Pancreas (tissue), 10 donors: ENCODE measurements around the gene GTSE1. TPM values are rescaled to one million over a fixed set of nuclear protein-coding genes. Genes with fewer than 3 reads are reported as not detected.

Experiments used
- ATAC-seq, 4 donors: fragments of 200-7000 bp; cut with Tn5 transposase; one replicate each; pipeline versions ENCODE4 v1.8.0 to v1.9.1; 2020; ENCODE audit warnings: mild to moderate bottlenecking in 4 of 4, moderate library complexity in 4 of 4
- DNase-seq, 6 donors: peaks; one replicate each; pipeline ENCODE4 v3.0.0-alpha.2; 2020
- FAIRE-seq: peaks from 2 replicates; lab custom pipeline; 2012; peaks lifted over from hg19 to GRCh38; lab: Jason Lieb, UNC
- H3K27ac ChIP-seq, 4 donors: fragments of 200-600 bp; sonication (generic); 1 replicate in 3 of 4; 2 replicates in 1 of 4; pipeline versions ENCODE4 v1.5.0 to v1.8.0; 2020
- H3K27me3 ChIP-seq, 4 donors: fragments of 200-600 bp; one replicate each; pipeline ENCODE4 v1.8.0; 2021
- H3K36me3 ChIP-seq, 3 donors: fragments of 200-600 bp; sonication (generic) in 1 of 3; one replicate each; pipeline versions ENCODE4 v1.5.0 to v1.8.0; 2020 to 2021
- H3K4me1 ChIP-seq, 3 donors: fragments of 200-600 bp; one replicate each; pipeline ENCODE4 v1.8.0; 2021
- H3K4me3 ChIP-seq, 4 donors: fragments of 200-600 bp; sonication (generic) in 2 of 4; one replicate each; pipeline versions ENCODE4 v1.5.0 to v1.8.0; 2020 to 2021
- H3K9me3 ChIP-seq, 4 donors: fragments of 200-600 bp; one replicate each; pipeline ENCODE4 v1.8.0; 2021
- whole genome bisulfite sequencing, 2 donors: extraction: QIAGEN DNeasy Blood & Tissue Kit; methylation state at CpG; one replicate each; pipeline ENCODE4 v1.1.7; 2013; 5-methylcytosine and 5-hydroxymethylcytosine counted together
- intact Hi-C, 3 donors: fragments of 100-400 bp; cut with DNase I; formaldehyde crosslinking; loops; one replicate each; pipeline versions ENCODE4 v1.11.1 to v1.14.2; 2022
- polyA plus RNA-seq, 2 donors: library from polyadenylated mRNA; stranded (reverse); fragments of 200-250 nt; gene quantifications; one replicate each; pipeline ENCODE4 v1.2.3, GENCODE V29; 2013
- total RNA-seq, 6 donors: library from RNA; stranded (reverse); fragmentation: NEBNext Ultra II Directional in 4 of 6; extraction: Animal tissue kit (Norgen Biotek cat#: 25700) in 4 of 6; gene quantifications; one replicate each; pipeline versions ENCODE4 v1.2.1 to v1.2.4, GENCODE V29; 2021 to 2023
- TF ChIP-seq, protein P1 (sequence below), 4 donors: fragments of 200-600 bp; sonication (generic) in 3 of 4; IDR thresholded peaks; one replicate each; pipeline versions ENCODE4 v1.5.0 to v1.8.0; 2021; ENCODE audit warnings: antibody characterized with exemption in 4 of 4
- donor health status: healthy with polysubstance abuse.
- donor health status: DM: no; HTN: no; CAD: no; lungs with moderate emphysema.
- donor health status: DM: no; HTN: no; CAD: no.
- donor health status: control.
- donor health status: control.
- donor health status: Bipolar disorder and iron deficiency.
- donor health status: DM: yes; HTN: yes; CAD: no.
- donor health status: DM: no; HTN: no; CAD: no.
- donor health status: DM: no; HTN: no; CAD: no.
- donor health status: DM: yes; HTN: yes; CAD: no.

The GTSE1 gene
- total and polyA plus RNA-seq, 8 donors = 0.12 to 0.75 (median 0.23) TPM; not detected in 1

DNA sequence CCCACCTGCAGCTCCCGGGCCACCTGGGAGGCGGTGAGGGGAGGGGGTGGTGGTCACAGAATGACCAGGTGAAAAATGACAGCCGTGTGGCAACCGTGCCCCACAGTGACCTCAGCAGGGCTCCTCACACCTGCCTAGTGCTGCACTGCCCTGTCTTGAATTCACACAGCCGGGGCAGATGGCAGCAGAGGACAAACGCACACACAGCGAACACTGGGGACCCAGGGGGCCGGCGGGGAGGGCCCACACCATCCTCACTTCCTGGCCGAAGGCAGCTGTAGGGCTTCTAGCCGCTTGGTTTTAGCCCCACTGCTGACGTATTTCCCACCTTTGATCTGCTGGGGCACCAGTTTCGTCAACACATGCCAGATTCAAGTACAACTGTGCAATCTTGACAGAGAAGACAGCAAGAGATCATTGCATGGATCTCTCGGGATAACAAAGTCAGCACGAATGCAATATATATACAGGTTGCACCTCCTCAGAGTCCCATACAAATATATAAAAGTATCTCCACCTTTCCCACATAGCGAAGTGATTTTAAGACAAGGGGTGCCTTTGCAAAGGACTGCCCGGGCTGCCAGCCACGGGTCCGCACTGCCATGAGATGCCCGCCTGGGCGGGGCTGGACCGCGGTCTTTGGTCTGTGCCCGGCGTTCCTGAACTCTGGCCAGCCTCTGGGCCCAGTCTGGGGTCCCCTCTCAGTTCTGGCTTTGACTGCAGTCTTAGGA, 65.7 kb downstream of the GTSE1 start:
- TF ChIP-seq, protein P1, sequence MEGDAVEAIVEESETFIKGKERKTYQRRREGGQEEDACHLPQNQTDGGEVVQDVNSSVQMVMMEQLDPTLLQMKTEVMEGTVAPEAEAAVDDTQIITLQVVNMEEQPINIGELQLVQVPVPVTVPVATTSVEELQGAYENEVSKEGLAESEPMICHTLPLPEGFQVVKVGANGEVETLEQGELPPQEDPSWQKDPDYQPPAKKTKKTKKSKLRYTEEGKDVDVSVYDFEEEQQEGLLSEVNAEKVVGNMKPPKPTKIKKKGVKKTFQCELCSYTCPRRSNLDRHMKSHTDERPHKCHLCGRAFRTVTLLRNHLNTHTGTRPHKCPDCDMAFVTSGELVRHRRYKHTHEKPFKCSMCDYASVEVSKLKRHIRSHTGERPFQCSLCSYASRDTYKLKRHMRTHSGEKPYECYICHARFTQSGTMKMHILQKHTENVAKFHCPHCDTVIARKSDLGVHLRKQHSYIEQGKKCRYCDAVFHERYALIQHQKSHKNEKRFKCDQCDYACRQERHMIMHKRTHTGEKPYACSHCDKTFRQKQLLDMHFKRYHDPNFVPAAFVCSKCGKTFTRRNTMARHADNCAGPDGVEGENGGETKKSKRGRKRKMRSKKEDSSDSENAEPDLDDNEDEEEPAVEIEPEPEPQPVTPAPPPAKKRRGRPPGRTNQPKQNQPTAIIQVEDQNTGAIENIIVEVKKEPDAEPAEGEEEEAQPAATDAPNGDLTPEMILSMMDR (IDR thresholded peaks at IDR 0.05) = no peak
- ATAC-seq (peak; percentile 18 to 64 (median 50)), FAIRE-seq (no peak), DNase-seq (peak in 4 of 6 donors; percentile 29 to 60 (median 50))
- no peaks in the 10 kb centered on the region for H3K9me3 ChIP-seq
- no peaks in the 10 kb centered on the region for H3K27me3 ChIP-seq
- H3K4me3 ChIP-seq = no peak overlapping the region
- WGBS, 2 donors = 47 to 50% methylated on average over 25 of the region's 25 CpGs
- H3K27ac ChIP-seq = no peak overlapping the region
- intact Hi-C loops = no loop called here
- no peaks in the 10 kb centered on the region for H3K36me3 ChIP-seq
- peaks cover 0 to 3% (median 0%) of the 10 kb centered on the region in 3 donors for H3K4me1 ChIP-seq

DNA sequence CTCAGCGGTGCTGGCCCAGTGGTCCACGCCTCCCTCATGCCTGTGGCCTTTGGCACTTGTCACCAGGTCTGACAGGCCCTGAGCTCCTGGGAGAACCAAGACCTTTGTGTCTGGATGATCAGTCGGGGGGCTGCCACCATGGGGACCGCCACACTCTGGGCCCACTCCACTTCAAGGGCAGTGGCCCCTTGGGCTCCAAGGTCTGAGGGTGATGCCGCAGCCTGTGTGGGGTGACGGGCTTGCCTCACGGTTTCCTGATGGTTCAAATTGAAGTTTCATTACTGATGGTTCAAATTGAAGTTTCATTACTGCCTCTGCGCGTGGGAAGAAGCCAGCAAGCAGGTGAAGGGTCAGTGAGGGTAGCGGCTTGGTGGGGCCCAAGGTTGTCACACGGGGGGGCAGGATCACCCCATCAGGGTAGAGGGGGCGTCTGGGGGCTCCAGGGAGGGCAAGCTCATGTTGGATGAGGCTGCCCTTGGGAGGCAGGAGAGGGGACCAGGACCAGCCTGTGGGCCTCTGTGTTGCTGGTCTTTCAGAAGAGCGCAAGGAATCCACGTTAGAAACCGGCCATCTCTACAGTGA, 66.4 kb downstream of the GTSE1 start:
- peak in 1 of 6 donors; percentile 68 for DNase-seq
- TF ChIP-seq, protein P1 (IDR thresholded peaks at IDR 0.05) = no peak
- no peaks in the 10 kb centered on the region for H3K36me3 ChIP-seq
- peaks cover 0 to 3% (median 0%) of the 10 kb centered on the region in 3 donors for H3K4me1 ChIP-seq
- no peak for ATAC-seq
- H3K27me3 ChIP-seq = no peaks in the 10 kb centered on the region
- intact Hi-C loops = no loop called here
- no peak overlapping the region for H3K4me3 ChIP-seq
- no peak for FAIRE-seq
- no peaks in the 10 kb centered on the region for H3K9me3 ChIP-seq
- WGBS, 2 donors = 87 to 90% methylated on average over 15 of the region's 15 CpGs
- no peak overlapping the region for H3K27ac ChIP-seq

DNA sequence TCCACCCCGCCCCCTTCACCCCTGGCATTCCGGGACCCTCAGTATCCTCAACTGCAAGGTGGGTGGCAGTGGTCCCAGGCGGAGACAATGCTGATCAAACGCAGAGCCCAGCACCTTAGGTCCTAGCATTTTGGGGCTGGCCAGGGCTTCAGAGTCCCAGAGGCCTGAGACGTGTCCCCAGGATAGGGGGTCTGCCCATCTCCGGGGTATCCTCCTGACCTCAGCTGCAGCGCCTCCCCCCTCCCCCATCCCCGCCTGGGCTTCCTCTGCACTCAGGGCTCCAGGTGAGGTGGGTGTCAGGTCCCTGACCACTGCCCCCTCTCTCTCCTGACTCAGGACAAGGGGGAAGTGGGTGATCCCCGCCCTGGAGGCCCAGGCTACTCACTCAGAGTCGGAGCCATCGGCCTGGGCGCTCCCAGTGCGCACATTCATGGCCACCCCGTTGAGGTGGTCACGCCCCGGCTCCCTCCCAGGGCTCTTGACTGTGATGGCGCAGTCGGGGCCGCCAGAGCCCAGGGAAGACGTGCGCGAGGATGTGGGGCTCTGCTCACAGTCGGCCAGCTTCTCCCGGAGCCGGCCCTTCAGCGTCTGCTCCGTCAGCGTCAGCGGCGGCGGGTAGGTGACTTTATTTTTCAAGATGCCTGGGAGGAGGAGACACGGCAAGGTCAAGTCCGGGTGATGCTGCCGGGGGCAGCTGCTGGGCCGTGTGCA, 67.1 kb downstream of the GTSE1 start:
- TF ChIP-seq, protein P1 (IDR thresholded peaks at IDR 0.05) = no peak
- Histone ChIP-seq H3K27me3 (no peaks in the 10 kb centered on the region), H3K9me3 (no peaks in the 10 kb centered on the region), H3K36me3 (no peaks in the 10 kb centered on the region), H3K4me3 (no peak overlapping the region), H3K4me1 (peaks cover 0 to 3% (median 0%) of the 10 kb centered on the region in 3 donors), H3K27ac (no peak overlapping the region)
- peak in 1 of 6 donors; percentile 69 for DNase-seq
- WGBS, 2 donors = 86 to 90% methylated on average over 34 to 35 of the region's 35 CpGs
- intact Hi-C loops = no loop called here
- no peak for ATAC-seq
- FAIRE-seq = no peak

DNA sequence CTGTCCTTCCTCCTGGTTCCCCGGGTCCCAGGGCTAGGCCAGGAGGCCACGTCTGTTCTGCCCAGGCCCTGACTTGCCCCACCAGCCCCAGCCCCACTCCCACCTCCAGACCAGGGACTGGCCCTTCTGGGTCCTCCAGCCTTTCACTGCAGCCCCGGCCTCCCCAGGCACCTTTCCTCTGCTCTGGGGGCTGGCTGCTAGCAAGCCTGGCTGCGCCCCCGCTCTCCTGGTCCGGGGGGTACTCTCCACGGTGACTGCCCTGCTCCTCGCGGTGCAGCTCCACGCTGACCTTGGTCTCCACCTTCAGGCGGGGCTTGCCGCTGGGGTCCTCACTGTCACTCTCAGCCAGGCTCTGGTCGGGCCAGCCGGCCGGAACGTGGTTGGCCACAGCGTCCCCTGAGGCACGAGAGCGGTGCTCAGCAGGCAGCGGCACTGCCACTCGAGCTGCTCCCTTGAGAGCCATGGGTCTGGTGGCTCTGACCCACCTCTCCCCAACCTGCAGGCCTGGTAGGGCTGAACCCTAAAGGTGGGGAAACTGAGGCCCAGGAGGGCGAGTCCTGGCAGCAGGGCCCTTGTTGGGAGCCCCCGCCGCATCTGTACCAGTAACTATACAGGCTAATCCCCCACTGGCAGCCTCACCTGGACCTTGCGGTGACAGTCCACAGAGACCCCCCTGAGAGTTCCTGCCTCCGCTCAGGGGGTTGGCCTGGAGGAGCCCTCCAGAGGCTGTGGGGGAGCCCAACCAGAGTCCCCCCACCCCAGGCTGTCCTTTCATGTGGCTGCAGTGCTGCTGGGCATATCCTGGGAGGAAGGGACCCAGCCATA, 67.9 kb downstream of the GTSE1 start:
- ATAC-seq (no peak), DNase-seq (peak in 3 of 6 donors; percentile 37 to 74 (median 56)), FAIRE-seq (no peak)
- Histone ChIP-seq H3K27ac (no peak overlapping the region), H3K9me3 (no peaks in the 10 kb centered on the region), H3K27me3 (no peaks in the 10 kb centered on the region), H3K4me3 (no peak overlapping the region), H3K36me3 (no peaks in the 10 kb centered on the region), H3K4me1 (peaks cover 0 to 3% (median 0%) of the 10 kb centered on the region in 3 donors)
- TF ChIP-seq, protein P1 (IDR thresholded peaks at IDR 0.05) = no peak
- intact Hi-C loops = loop anchor here in 1 of 3 donors (5.0 kb wide), 1 partner anchor 178 kb away; no protein-coding TSS in a partner anchor
- 85 to 92% methylated on average over 26 of the region's 26 CpGs for WGBS, 2 donors
